HL-60 (cell line): Measurements from ENCODE around the gene SNRNP40.

Experiments
- CTCF ChIP-seq: IDR thresholded peaks from one replicate; pipeline ENCODE4 v1.5.1; 2011; ENCODE audit warnings: low read length, control low read depth, inconsistent platforms; ENCODE audit not compliant: insufficient read depth
- GABPA ChIP-seq: IDR thresholded peaks from 2 replicates; pipeline ENCODE4 v1.6.1; 2012; ENCODE audit warnings: low read depth
- POLR2AphosphoS5 ChIP-seq: IDR thresholded peaks from 2 replicates; pipeline ENCODE4 v1.6.1; 2012; ENCODE audit warnings: low read depth
- SPI1 ChIP-seq: IDR thresholded peaks from 2 replicates; pipeline ENCODE4 v1.6.1; 2012; ENCODE audit warnings: low read depth, mild to moderate bottlenecking, borderline replicate concordance

DNA sequence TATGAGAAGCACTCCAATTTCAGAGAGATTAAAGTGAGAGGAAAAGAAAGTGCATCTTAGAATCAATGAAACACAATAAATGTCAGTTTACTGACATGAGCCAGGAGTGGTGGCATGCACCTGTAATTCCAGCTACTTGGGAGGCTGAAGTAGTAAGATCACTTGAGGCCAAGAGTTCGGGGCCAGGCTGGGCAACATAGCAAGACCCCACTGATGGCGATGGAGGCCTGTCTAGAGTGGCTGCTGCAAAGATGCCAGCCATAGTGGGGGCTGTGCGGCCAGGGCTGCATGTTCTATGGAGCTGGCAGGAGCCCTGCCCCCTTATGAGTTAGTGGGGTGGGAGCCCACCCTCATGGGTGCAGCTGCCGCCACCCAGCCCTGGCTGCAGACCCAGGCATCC is 27.5 kb upstream of the SNRNP40 start:
- TF ChIP-seq CTCF (no peak), POLR2AphosphoS5 (no peak), GABPA (no peak), SPI1 (no peak)
